ENCODE measurements around the gene XRCC5. TPM values are rescaled to one million over a fixed set of nuclear protein-coding genes. Genes with fewer than 3 reads are reported as not detected.

The XRCC5 gene
- total RNA-seq, 1 experiment from 2014 or later, result 618 TPM

DNA sequence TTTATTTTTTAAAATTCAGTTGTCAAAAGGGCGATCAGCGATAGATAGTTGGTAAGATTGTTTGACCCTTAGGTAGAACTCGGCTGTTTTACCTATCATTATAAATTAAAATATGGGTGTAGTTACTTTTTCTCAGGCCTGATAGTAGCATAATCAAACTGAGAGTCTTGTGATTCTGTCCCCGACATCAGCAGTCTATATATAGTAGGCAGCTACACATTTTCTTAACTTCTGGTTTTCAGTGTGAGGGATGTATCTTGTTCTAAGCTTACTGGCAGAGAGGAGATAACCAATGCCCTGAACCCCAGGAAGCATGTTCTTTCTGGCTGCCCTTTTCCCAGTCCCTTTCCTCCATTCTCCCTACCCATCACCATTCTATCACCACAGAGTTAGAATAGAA lies 56.6 kb downstream of the XRCC5 start:
- H3K23me2 ChIP-seq (ENCODE audit: insufficient read length, low read depth, low read length, poor library complexity, severe bottlenecking), result no peaks in the 10 kb centered on the region

More for the DNA sequence above, 56.6 kb downstream of the XRCC5 start:
- Histone ChIP-seq H3T11ph (ENCODE audit: low read length) (no peak overlapping the region), H3K27me3 (ENCODE audit: insufficient read depth, low read length) (no peaks in the 10 kb centered on the region), H4K91ac (ENCODE audit: insufficient read length, low read depth, low read length) (no peak overlapping the region), H2BK15ac (ENCODE audit: low read depth, low read length) (no peak overlapping the region), H3K56ac (ENCODE audit: insufficient read length, low read depth, low read length) (no peak overlapping the region), H2BK20ac (ENCODE audit: low read depth, low read length, poor library complexity, severe bottlenecking) (no peak overlapping the region), H2BK5ac (ENCODE audit: insufficient read length, low read length) (no peak overlapping the region), H3K79me1 (ENCODE audit: insufficient read depth, low read depth, low read length, poor library complexity, severe bottlenecking) (peaks cover 3% of the 10 kb centered on the region), H3K4me2 (ENCODE audit: insufficient read depth, insufficient read length, low read length) (no peak overlapping the region), H4K8ac (replicated peaks; ENCODE audit: insufficient read length, low read depth, low read length) (no peak overlapping the region), H3K9ac (ENCODE audit: extremely low read depth, insufficient read length, low read length) (no peak overlapping the region), H4K5ac (ENCODE audit: insufficient read length, low read depth, low read length) (no peak overlapping the region), H2AFZ (ENCODE audit: low read length) (no peak overlapping the region), H2AK5ac (ENCODE audit: insufficient read length, low read length) (no peak overlapping the region), H3K23ac (ENCODE audit: insufficient read length, low read depth, low read length) (no peak overlapping the region), H4K20me1 (ENCODE audit: control insufficient read depth, insufficient read depth, insufficient read length) (no peaks in the 10 kb centered on the region), H3K14ac (ENCODE audit: insufficient read depth, low read length) (no peak overlapping the region), H2BK120ac (ENCODE audit: low read depth, low read length, poor library complexity, severe bottlenecking) (no peak overlapping the region), H3K18ac (ENCODE audit: insufficient read length, low read depth, low read length) (no peak overlapping the region), H3K9me3 (ENCODE audit: control insufficient read depth, low read depth, low read length) (no peaks in the 10 kb centered on the region), H3K79me2 (ENCODE audit: insufficient read depth, low read length) (0 out of 2 replicates have a peak, but pooled peaks cover 5% of the 10 kb centered on the region), H2BK12ac (ENCODE audit: insufficient read length, low read depth, low read length) (no peak overlapping the region), H3K4me1 (ENCODE audit: insufficient read depth, low read length) (no peaks in the 10 kb centered on the region), H3K4ac (ENCODE audit: low read depth, low read length) (no peak overlapping the region), H3K27ac (ENCODE audit: insufficient read length, low read depth, low read length) (no peak overlapping the region)
- DNase-seq, result no peak
- H3K27me3 Mint-ChIP-seq (ENCODE audit: low read depth), result no peaks in the 10 kb centered on the region
- H3K36me3 Mint-ChIP-seq (ENCODE audit: insufficient read depth in 1 of 3, low read depth in 3 of 3), result peaks cover 57 to 95% (median 92%) of the 10 kb centered on the region in 3 experiments; a peak in 6 of 7 replicates
- peak overlapping the region in 2 of 3 experiments; percentile 15 to 83; a peak in 3 of 7 replicates for H3K27ac Mint-ChIP-seq
- TF ChIP-seq, protein P1, sequence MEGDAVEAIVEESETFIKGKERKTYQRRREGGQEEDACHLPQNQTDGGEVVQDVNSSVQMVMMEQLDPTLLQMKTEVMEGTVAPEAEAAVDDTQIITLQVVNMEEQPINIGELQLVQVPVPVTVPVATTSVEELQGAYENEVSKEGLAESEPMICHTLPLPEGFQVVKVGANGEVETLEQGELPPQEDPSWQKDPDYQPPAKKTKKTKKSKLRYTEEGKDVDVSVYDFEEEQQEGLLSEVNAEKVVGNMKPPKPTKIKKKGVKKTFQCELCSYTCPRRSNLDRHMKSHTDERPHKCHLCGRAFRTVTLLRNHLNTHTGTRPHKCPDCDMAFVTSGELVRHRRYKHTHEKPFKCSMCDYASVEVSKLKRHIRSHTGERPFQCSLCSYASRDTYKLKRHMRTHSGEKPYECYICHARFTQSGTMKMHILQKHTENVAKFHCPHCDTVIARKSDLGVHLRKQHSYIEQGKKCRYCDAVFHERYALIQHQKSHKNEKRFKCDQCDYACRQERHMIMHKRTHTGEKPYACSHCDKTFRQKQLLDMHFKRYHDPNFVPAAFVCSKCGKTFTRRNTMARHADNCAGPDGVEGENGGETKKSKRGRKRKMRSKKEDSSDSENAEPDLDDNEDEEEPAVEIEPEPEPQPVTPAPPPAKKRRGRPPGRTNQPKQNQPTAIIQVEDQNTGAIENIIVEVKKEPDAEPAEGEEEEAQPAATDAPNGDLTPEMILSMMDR (conservative IDR thresholded peaks at IDR 0.05), result no peak
- no peaks in the 10 kb centered on the region for H3K9me3 Mint-ChIP-seq
- no CpG with 5 or more reads among the region's 4 CpGs for WGBS (ENCODE audit: extremely low coverage, insufficient read length, low lambda C conversion rate)
- H3K4me3 Mint-ChIP-seq, result no peak overlapping the region
- peaks cover 0 to 3% of the 10 kb centered on the region in 2 experiments; a peak in 1 of 4 replicates for H3K4me1 Mint-ChIP-seq
